Measurements from ENCODE around the gene NKAPL. TPM values are rescaled to one million over a fixed set of nuclear protein-coding genes. Genes with fewer than 3 reads are reported as not detected.
"Not testable (repeated sequence)": the region's sequence is repeated elsewhere in the genome, so short reads cannot be mapped to it uniquely, and the experiment has no call there.

The NKAPL gene
- polyA plus RNA-seq, 1 donor: 0.90 TPM

DNA sequence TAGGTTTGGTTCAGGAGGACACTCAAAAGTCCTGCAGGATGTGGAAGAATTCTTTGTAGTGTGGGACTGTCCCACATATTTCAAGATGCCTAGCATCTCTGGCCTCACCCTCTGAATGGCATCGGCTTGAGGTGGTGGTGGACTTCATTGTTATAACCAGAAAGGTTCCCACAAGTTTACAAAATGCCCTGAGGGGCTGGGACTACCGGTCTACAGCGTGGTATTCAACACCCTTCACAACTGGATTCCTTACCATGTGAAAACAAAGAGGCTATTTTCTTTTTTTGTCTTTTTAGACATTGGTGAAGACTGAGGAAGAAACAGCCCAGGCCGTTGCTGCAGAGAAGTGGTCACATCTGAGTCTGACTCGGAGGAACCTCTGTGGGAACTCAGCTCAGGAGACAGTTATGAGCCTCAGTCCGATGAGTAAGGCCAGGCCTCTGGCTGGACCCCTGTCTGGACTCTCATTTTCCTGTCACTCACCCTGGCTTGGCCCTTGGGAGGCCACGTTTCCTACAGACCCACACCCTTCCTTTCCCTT, 37.5 kb downstream of the NKAPL start:
- 80% methylated on average over 2 of the region's 7 CpGs for WGBS (ENCODE audit: insufficient coverage, low lambda C conversion rate)
- H3K36me3 ChIP-seq (ENCODE audit: control insufficient read depth, insufficient read depth, low read length): peaks cover 12% of the 10 kb centered on the region

DNA sequence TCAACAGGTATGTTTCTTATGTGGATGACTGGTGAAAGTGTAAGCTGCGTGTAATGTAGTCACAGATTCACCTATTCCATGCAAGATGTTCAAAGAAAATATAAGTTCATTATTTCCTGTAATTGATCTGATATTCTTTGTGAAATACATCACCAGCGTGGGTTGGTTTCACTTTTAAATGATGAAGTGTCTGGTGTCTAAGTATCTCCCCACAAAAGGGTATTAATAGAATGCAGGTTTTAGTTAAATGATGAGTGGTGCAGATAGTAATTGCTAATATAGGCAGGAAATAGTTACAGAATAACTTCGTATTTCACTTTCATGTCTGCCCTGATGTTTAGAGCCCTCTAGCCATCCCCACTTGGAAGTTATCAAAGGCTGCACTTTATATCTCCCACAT, 44.5 kb downstream of the NKAPL start:
- Histone ChIP-seq H3K4me3 (ENCODE audit: low read length) (no peak overlapping the region), H3K27ac (ENCODE audit: low read length) (no peak overlapping the region), H3K4me1 (ENCODE audit: control insufficient read depth, insufficient read depth, low read length) (no peaks in the 10 kb centered on the region), H3K9me3 (ENCODE audit: control insufficient read depth, low read depth, low read length) (no peaks in the 10 kb centered on the region), H3K36me3 (ENCODE audit: control insufficient read depth, insufficient read depth, low read length) (peaks cover 5% of the 10 kb centered on the region), H3K27me3 (ENCODE audit: control insufficient read depth, insufficient read depth, low read length) (no peaks in the 10 kb centered on the region)
- 80% methylated on average over 1 of the region's 3 CpGs for WGBS (ENCODE audit: insufficient coverage, low lambda C conversion rate)
- DNase-seq: no peak

More for the DNA sequence above, 37.5 kb downstream of the NKAPL start:
- Histone ChIP-seq H3K9me3 (ENCODE audit: control insufficient read depth, low read depth, low read length) (no peaks in the 10 kb centered on the region), H3K4me1 (ENCODE audit: control insufficient read depth, insufficient read depth, low read length) (no peaks in the 10 kb centered on the region), H3K27ac (ENCODE audit: low read length) (no peak overlapping the region), H3K27me3 (ENCODE audit: control insufficient read depth, insufficient read depth, low read length) (no peaks in the 10 kb centered on the region), H3K4me3 (ENCODE audit: low read length) (no peak overlapping the region)
- no peak for DNase-seq

DNA sequence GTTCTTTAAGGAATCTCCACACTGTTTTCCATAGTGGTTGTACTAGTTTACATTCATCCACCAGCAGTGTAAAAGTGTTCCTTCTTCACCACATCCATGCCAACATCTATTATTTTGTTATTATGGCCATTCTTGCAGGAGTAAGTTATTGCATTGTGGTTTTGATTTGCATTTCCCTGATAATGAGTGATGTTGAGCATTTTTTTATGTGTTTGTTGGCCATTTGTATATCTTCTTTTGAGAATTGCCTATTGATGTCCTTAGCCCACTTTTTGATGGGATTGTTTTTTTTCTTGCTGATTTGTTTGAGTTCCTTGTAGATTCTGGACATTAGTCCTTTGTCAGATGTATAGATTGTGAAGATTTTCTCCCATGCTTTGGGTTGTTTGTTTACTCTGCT, 47.3 kb downstream of the NKAPL start:
- DNase-seq; H3K36me3 ChIP-seq (ENCODE audit: control insufficient read depth, insufficient read depth, low read length); H3K9me3 ChIP-seq (ENCODE audit: control insufficient read depth, low read depth, low read length); H3K27ac ChIP-seq (ENCODE audit: low read length); H3K4me1 ChIP-seq (ENCODE audit: control insufficient read depth, insufficient read depth, low read length); H3K4me3 ChIP-seq (ENCODE audit: low read length); H3K27me3 ChIP-seq (ENCODE audit: control insufficient read depth, insufficient read depth, low read length): not testable (repeated sequence)

Other genes with a start within 250 kb of the NKAPL start
- gene ZNF165, start 178.7 kb upstream of the NKAPL start, polyA plus RNA-seq: 2.7 TPM
- 10.0 TPM for gene ZSCAN16, start 134.7 kb upstream of the NKAPL start, polyA plus RNA-seq
- 21.9 TPM for gene ZKSCAN8, start 117.4 kb upstream of the NKAPL start, polyA plus RNA-seq
- 20.0 TPM for gene ZSCAN9, start 34.0 kb upstream of the NKAPL start, polyA plus RNA-seq
- 7.8 TPM for gene ZKSCAN4, start 7.0 kb upstream of the NKAPL start, polyA plus RNA-seq
- gene ZSCAN26, start 7.8 kb downstream of the NKAPL start, polyA plus RNA-seq: 25.4 TPM
- 5.0 TPM for gene PGBD1, start 22.3 kb downstream of the NKAPL start, polyA plus RNA-seq
- gene ZSCAN31, start 76.9 kb downstream of the NKAPL start, polyA plus RNA-seq: 5.2 TPM
- 5.4 TPM for gene ZKSCAN3, start 90.7 kb downstream of the NKAPL start, polyA plus RNA-seq
- 7.7 TPM for gene ZSCAN12, start 140.4 kb downstream of the NKAPL start, polyA plus RNA-seq
- gene ZSCAN23, start 184.2 kb downstream of the NKAPL start, polyA plus RNA-seq: 3.6 TPM